Measurements from ENCODE around the gene TSHZ2. TPM values are rescaled to one million over a fixed set of nuclear protein-coding genes. Genes with fewer than 3 reads are reported as not detected.

The TSHZ2 gene
- total and polyA plus RNA-seq, 2 of the 4 experiments (the other 2 are of a cell fraction), result under 0.01 to 0.02 TPM

GRCh38 chr20:53320701-53321100 is 348.5 kb downstream of the TSHZ2 start:
- in situ Hi-C loops (cut with MboI; ENCODE audit: low sequenced_read_pairs) (no loop called here), intact Hi-C loops (cut with micrococcal nuclease) (no loop called here), dilution Hi-C loops (cut with HindIII; ENCODE audit: low sequenced_read_pairs, unreplicated experiment) (no loop called here)
- H2AK5ac ChIP-seq (ENCODE audit: low read depth, low read length), result no peak overlapping the region
- H3K4me3 ChIP-seq (ENCODE audit: insufficient read depth, low read depth, low read length), result no peak overlapping the region
- no peak overlapping the region for H3K27ac ChIP-seq (ENCODE audit: insufficient read depth, low read length)
- H2BK5ac ChIP-seq (ENCODE audit: low read depth, low read length, poor library complexity, severe bottlenecking), result no peak overlapping the region
- no peak overlapping the region for H3K9ac ChIP-seq (ENCODE audit: low read depth, low read length)
- H3K27me3 ChIP-seq (ENCODE audit: control insufficient read depth, insufficient read depth, low read length), result no peaks in the 10 kb centered on the region
- no peak overlapping the region for H3K4me2 ChIP-seq (ENCODE audit: low read depth, low read length)
- no peaks in the 10 kb centered on the region for H3K36me3 ChIP-seq (ENCODE audit: control insufficient read depth, insufficient read depth, low read length)
- H2BK120ac ChIP-seq (ENCODE audit: low read depth, low read length), result no peak overlapping the region
- no peak overlapping the region for H3K14ac ChIP-seq (replicated peaks; ENCODE audit: low read depth, low read length)
- no peak overlapping the region for H4K8ac ChIP-seq (ENCODE audit: low read depth in 2 of 2, low read length in 2 of 2)
- no peak overlapping the region for H3K56ac ChIP-seq (ENCODE audit: extremely low read depth, insufficient read depth, low read length)
- H4K5ac ChIP-seq (ENCODE audit: low read depth, low read length), result no peak overlapping the region
- H3K18ac ChIP-seq (ENCODE audit: low read depth, low read length), result no peak overlapping the region
- WGBS, 2 experiments (ENCODE audit: extremely low coverage in 2 of 2, insufficient read length in 1 of 2), result no CpG with 5 or more reads among the region's 3 CpGs
- ATAC-seq (ENCODE audit: low read depth) (no peak), DNase-seq (no peak)
- H3K9me3 ChIP-seq (ENCODE audit: control insufficient read depth, insufficient read depth, low read length), result no peaks in the 10 kb centered on the region
- no peak overlapping the region for H2BK20ac ChIP-seq (ENCODE audit: low read depth, low read length)
- ChIA-PET POLR2A (ENCODE audit: unreplicated experiment) (no interaction called here), CTCF (interaction anchor here (0.7 kb wide), 1 partner anchor 1080 kb away, joined by 5 read pairs; no protein-coding TSS in a partner anchor)
- no TSS peak for BruUV-seq (replicated peaks)
- H3K23ac ChIP-seq (ENCODE audit: low read depth, low read length), result no peak overlapping the region
- H2BK15ac ChIP-seq (ENCODE audit: low read depth, low read length), result no peak overlapping the region
- no peaks in the 10 kb centered on the region for H4K20me1 ChIP-seq (ENCODE audit: insufficient read depth, low read length)
- no peak overlapping the region for H2AK9ac ChIP-seq (replicated peaks; ENCODE audit: low read depth, low read length, poor library complexity)
- no peaks in the 10 kb centered on the region for H3K9me1 ChIP-seq (ENCODE audit: insufficient read depth, low read length)
- no peak overlapping the region for H2AFZ ChIP-seq (replicated peaks; ENCODE audit: low read length, poor library complexity)
- no peak overlapping the region for H4K91ac ChIP-seq (ENCODE audit: insufficient read depth, low read depth, low read length)
- no peak for TF ChIP-seq RFX5 (IDR thresholded peaks at IDR 0.05; ENCODE audit: low read depth, low read length)
- no peaks in the 10 kb centered on the region; the same call in 1 of the 2 replicates for H3K4me1 ChIP-seq (ENCODE audit: control insufficient read depth, insufficient read depth, low read length)
- no peak overlapping the region for H3K4ac ChIP-seq (ENCODE audit: low read depth, low read length)
- H3K79me1 ChIP-seq (ENCODE audit: low read depth in 1 of 2, low read length in 2 of 2), result no peaks in the 10 kb centered on the region

Data from IMR-90 (cell line).